Stimulated activated CD4-positive, alpha-beta T cell treated with anti-CD3 and anti-CD28 coated beads, Interleukin-4, amount 100 ng/mL, for 24 hours (primary cell): Measurements from ENCODE around the gene KYAT1.
A peak's percentile ranks its signal among the peaks of the same experiment; 100 is the strongest.
"Not testable (repeated sequence)": the region's sequence is repeated elsewhere in the genome, so short reads cannot be mapped to it uniquely, and the experiment has no call there.

Experiments used
- DNase-seq: peaks from one replicate; pipeline ENCODE4 v3.0.0-alpha.2; 2020

KYAT1 gene

GRCh38 chr9:128882677-128883603, 1.2 kb upstream of the KYAT1 start:
- peak; percentile 22 for DNase-seq

- DNase-seq: no peak
Measured at GRCh38 chr9:128877852-128878251, 3.9 kb downstream of the KYAT1 start.

- not testable (repeated sequence) for DNase-seq
Measured at GRCh38 chr9:128870941-128871265, 10.8 kb downstream of the KYAT1 start.

GRCh38 chr9:128870128-128870940, 11.4 kb downstream of the KYAT1 start:
- no peak for DNase-seq

GRCh38 chr9:128863647-128864046, 18.1 kb downstream of the KYAT1 start:
- peak; percentile 87 for DNase-seq

GRCh38 chr9:128862401-128862851, 19.3 kb downstream of the KYAT1 start:
- no peak for DNase-seq

- DNase-seq: no peak
Measured at GRCh38 chr9:128861501-128861900, 20.2 kb downstream of the KYAT1 start.

GRCh38 chr9:128860937-128861336, 20.8 kb downstream of the KYAT1 start:
- DNase-seq: no peak

- not testable (repeated sequence) for DNase-seq
Measured at GRCh38 chr9:128858476-128858875, 23.3 kb downstream of the KYAT1 start.

- not testable (repeated sequence) for DNase-seq
Measured at GRCh38 chr9:128854454-128854853, 27.3 kb downstream of the KYAT1 start.

GRCh38 chr9:128852646-128853045, 29.1 kb downstream of the KYAT1 start:
- DNase-seq: not testable (repeated sequence)

- not testable (repeated sequence) for DNase-seq
Measured at GRCh38 chr9:128851779-128852600, 29.8 kb downstream of the KYAT1 start.

GRCh38 chr9:128851024-128851423, 30.7 kb downstream of the KYAT1 start:
- not testable (repeated sequence) for DNase-seq

- DNase-seq: no peak
Measured at GRCh38 chr9:128847803-128848202, 33.9 kb downstream of the KYAT1 start.

GRCh38 chr9:128846680-128847030, 35.1 kb downstream of the KYAT1 start:
- no peak for DNase-seq

- no peak for DNase-seq
Measured at GRCh38 chr9:128845186-128845931, 36.4 kb downstream of the KYAT1 start.

GRCh38 chr9:128843171-128843570, 38.6 kb downstream of the KYAT1 start:
- DNase-seq: not testable (repeated sequence)

- no peak for DNase-seq
Measured at GRCh38 chr9:128841694-128842492, 39.9 kb downstream of the KYAT1 start.

GRCh38 chr9:128840524-128840923, 41.2 kb downstream of the KYAT1 start:
- DNase-seq: no peak

- DNase-seq: no peak
Measured at GRCh38 chr9:128838338-128838737, 43.4 kb downstream of the KYAT1 start.

- no peak for DNase-seq
Measured at GRCh38 chr9:128836509-128837145, 45.1 kb downstream of the KYAT1 start.
